ENCODE data around the gene AGBL2.

DNA sequence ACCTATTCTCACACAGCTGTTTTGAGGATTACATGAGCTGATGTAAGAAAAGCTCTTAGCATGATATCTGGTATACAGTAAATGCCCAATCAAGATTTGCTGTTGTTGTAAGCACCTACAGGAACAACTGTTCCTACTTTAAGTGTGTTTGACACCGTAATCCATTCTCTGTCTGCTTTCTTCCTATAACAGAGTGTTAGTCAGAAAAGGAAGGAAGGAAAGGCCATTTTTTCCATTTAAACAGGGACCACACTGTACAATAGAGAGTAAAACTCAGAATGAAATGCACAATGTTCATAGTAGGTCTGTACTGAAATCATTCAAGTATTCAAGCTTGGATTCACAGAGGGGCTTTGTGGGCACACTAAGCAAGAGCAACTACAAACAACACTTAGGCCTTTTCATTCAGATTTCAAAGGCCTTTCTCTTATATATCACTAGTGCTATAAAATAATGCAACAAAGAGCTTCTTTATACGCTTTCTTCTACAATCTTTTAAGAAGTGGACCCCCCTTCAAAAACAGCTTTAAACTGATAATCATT lies 94.3 kb downstream of the AGBL2 start:
- TF ChIP-seq, protein P1, sequence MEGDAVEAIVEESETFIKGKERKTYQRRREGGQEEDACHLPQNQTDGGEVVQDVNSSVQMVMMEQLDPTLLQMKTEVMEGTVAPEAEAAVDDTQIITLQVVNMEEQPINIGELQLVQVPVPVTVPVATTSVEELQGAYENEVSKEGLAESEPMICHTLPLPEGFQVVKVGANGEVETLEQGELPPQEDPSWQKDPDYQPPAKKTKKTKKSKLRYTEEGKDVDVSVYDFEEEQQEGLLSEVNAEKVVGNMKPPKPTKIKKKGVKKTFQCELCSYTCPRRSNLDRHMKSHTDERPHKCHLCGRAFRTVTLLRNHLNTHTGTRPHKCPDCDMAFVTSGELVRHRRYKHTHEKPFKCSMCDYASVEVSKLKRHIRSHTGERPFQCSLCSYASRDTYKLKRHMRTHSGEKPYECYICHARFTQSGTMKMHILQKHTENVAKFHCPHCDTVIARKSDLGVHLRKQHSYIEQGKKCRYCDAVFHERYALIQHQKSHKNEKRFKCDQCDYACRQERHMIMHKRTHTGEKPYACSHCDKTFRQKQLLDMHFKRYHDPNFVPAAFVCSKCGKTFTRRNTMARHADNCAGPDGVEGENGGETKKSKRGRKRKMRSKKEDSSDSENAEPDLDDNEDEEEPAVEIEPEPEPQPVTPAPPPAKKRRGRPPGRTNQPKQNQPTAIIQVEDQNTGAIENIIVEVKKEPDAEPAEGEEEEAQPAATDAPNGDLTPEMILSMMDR (IDR thresholded peaks at IDR 0.05 in 4 of 5, conservative IDR thresholded peaks at IDR 0.05 in 1 of 5): no peak
- TF ChIP-seq POLR2A (IDR thresholded peaks at IDR 0.05): no peak
